GM12864 (cell line): Measurements from ENCODE around the gene NFKB2.

ENCODE experiments used
- DNase-seq: peaks from one replicate; pipeline ENCODE4 v3.0.0-alpha.2; 2011; ENCODE audit warnings: low read depth
- H3K4me3 ChIP-seq: 2 replicates; pipeline ENCODE4 v1.5.1; 2011; ENCODE audit warnings: mild to moderate bottlenecking, low read depth, low read length, control low read depth
- TF ChIP-seq, protein P1 (sequence below): IDR thresholded peaks from 2 replicates; pipeline ENCODE4 v1.5.1; 2011; ENCODE audit warnings: low read depth, mild to moderate bottlenecking, moderate library complexity, low read length, control low read depth, inconsistent platforms; ENCODE audit errors: missing control alignments

NFKB2 gene

GRCh38 chr10:102403115-102403514, 7.6 kb downstream of the NFKB2 start:
- DNase-seq, result no peak
- TF ChIP-seq, protein P1, sequence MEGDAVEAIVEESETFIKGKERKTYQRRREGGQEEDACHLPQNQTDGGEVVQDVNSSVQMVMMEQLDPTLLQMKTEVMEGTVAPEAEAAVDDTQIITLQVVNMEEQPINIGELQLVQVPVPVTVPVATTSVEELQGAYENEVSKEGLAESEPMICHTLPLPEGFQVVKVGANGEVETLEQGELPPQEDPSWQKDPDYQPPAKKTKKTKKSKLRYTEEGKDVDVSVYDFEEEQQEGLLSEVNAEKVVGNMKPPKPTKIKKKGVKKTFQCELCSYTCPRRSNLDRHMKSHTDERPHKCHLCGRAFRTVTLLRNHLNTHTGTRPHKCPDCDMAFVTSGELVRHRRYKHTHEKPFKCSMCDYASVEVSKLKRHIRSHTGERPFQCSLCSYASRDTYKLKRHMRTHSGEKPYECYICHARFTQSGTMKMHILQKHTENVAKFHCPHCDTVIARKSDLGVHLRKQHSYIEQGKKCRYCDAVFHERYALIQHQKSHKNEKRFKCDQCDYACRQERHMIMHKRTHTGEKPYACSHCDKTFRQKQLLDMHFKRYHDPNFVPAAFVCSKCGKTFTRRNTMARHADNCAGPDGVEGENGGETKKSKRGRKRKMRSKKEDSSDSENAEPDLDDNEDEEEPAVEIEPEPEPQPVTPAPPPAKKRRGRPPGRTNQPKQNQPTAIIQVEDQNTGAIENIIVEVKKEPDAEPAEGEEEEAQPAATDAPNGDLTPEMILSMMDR, result no peak
- H3K4me3 ChIP-seq, result no peak overlapping the region

GRCh38 chr10:102404361-102405107, 9.0 kb downstream of the NFKB2 start:
- TF ChIP-seq, protein P1, result no peak
- H3K4me3 ChIP-seq, result no peak overlapping the region
- DNase-seq, result no peak

GRCh38 chr10:102405108-102405571, 9.6 kb downstream of the NFKB2 start:
- no peak overlapping the region for H3K4me3 ChIP-seq
- TF ChIP-seq, protein P1, result no peak
- no peak for DNase-seq

GRCh38 chr10:102405632-102406031, 10.1 kb downstream of the NFKB2 start:
- no peak for DNase-seq
- no peak overlapping the region for H3K4me3 ChIP-seq
- TF ChIP-seq, protein P1, result no peak

GRCh38 chr10:102406815-102407214, 11.3 kb downstream of the NFKB2 start:
- TF ChIP-seq, protein P1, result no peak
- H3K4me3 ChIP-seq, result no peak overlapping the region
- no peak for DNase-seq

DNA sequence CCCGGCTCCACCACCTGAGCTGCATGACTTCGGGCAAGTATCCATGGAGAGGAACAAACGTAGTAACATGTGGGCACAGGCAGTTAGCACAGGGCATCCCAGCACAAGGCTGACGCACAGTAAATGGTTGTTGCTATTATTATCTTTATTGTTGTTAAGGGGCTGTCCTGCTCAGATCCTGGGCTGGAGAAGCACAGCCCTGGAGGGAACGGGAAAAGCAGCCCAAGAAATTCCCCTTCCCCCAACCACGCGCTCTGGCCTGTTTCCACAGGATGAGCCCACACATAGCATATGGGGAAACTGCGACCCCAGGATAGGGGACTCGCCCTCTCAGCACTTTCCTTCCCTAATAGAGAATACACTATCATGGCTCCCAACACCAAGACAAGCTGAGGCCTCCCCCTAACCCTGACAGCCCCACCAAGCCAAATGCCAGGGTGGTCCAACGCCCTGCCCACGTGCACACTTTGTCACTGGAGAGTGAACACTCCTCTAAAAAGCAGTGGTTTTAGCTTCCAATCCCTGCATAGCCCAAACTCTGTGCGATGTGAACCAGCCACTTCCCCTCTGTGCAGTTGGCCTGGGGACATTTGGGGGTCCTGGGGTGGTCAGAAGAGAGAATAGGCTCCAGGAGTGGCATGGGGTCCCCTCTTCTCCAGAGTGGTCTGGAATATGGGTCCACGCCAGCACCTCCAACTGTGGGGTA, 12.1 kb downstream of the NFKB2 start:
- H3K4me3 ChIP-seq, result no peak overlapping the region
- DNase-seq, result no peak
- TF ChIP-seq, protein P1, result no peak
